WTC11 (cell line): Measurements from ENCODE around the gene LSP1. TPM values are rescaled to one million over a fixed set of nuclear protein-coding genes. Genes with fewer than 3 reads are reported as not detected.

ENCODE experiments used
- ATAC-seq: fragments of 200-7000 bp; cut with Tn5 transposase; 2 replicates; pipeline ENCODE4 v1.10.0; 2021; ENCODE audit warnings: mild to moderate bottlenecking, moderate library complexity
- CTCF ChIA-PET: fragments of 300-600 bp; sonication (Branson Sonifier 250); formaldehyde crosslinking; loops from one replicate; lab custom pipeline; 2021; ENCODE audit warnings: antibody characterized with exemption; lab: Charles Lee
- POLR2A ChIA-PET: fragments of 350-600 bp; sonication (Branson Sonifier 250); formaldehyde crosslinking; loops from one replicate; lab custom pipeline; 2021; ENCODE audit warnings: antibody characterized with exemption; lab: Charles Lee
- DNase-seq: peaks from one replicate; pipeline ENCODE4 v3.0.0; 2021; ENCODE audit warnings: low spot score
- H3K27ac Mint-ChIP-seq: 2 replicates; pipeline ENCODE4 v1.8.0; 2021; ENCODE audit warnings: mixed read lengths
- H3K27me3 Mint-ChIP-seq: 2 replicates; pipeline ENCODE4 v1.8.0; 2021; ENCODE audit warnings: low read depth, mild to moderate bottlenecking, moderate library complexity, mixed read lengths
- H3K36me3 Mint-ChIP-seq: 2 replicates; pipeline ENCODE4 v1.8.0; 2021; ENCODE audit warnings: mixed read lengths
- H3K4me1 Mint-ChIP-seq: 2 replicates; pipeline ENCODE4 v1.8.0; 2022; ENCODE audit warnings: mixed read lengths
- H3K4me3 Mint-ChIP-seq: 2 replicates; pipeline ENCODE4 v1.8.0; 2021; ENCODE audit warnings: mild to moderate bottlenecking, moderate library complexity, mixed read lengths
- H3K9me3 Mint-ChIP-seq: 2 replicates; pipeline ENCODE4 v1.8.0; 2021; ENCODE audit warnings: mixed read lengths
- AFF4 ChIP-seq: sonication (generic); formaldehyde crosslinking; IDR thresholded peaks from 2 replicates; pipeline ENCODE4 v1.8.1; 2023; ENCODE audit warnings: mild to moderate bottlenecking, missing genetic modification reagents, borderline replicate concordance
- AR ChIP-seq: fragments of 250-450 bp; sonication (Bioruptor Pico); IDR thresholded peaks from 2 replicates; pipeline ENCODE4 v1.9.0; 2021; ENCODE audit warnings: mild to moderate bottlenecking
- ATF2 ChIP-seq: sonication (generic); formaldehyde crosslinking; IDR thresholded peaks from 2 replicates; pipeline ENCODE4 v1.8.1; 2022; ENCODE audit warnings: low read depth, missing genetic modification reagents, borderline replicate concordance
- CREB1 ChIP-seq: sonication (generic); formaldehyde crosslinking; IDR thresholded peaks from 2 replicates; pipeline ENCODE4 v1.8.0; 2023; ENCODE audit warnings: mild to moderate bottlenecking, missing genetic modification reagents
- ESRRA ChIP-seq: sonication (generic); formaldehyde crosslinking; IDR thresholded peaks from 2 replicates; pipeline ENCODE4 v1.8.1; 2022; ENCODE audit warnings: mild to moderate bottlenecking, missing genetic modification reagents, borderline replicate concordance
- ETV6 ChIP-seq: sonication (generic); formaldehyde crosslinking; IDR thresholded peaks from 2 replicates; pipeline ENCODE4 v1.8.1; 2022; ENCODE audit warnings: mild to moderate bottlenecking, missing genetic modification reagents
- FOXP4 ChIP-seq: sonication (generic); formaldehyde crosslinking; IDR thresholded peaks from 2 replicates; pipeline ENCODE4 v1.8.0; 2022; ENCODE audit warnings: mild to moderate bottlenecking, missing genetic modification reagents
- GTF2I ChIP-seq: fragments of 250-450 bp; sonication (Bioruptor Pico); conservative IDR thresholded peaks from 2 replicates; pipeline ENCODE4 v1.4.0; 2021; ENCODE audit warnings: mild to moderate bottlenecking
- JUN ChIP-seq: sonication (generic); formaldehyde crosslinking; IDR thresholded peaks from 2 replicates; pipeline ENCODE4 v1.8.0; 2023; ENCODE audit warnings: mild to moderate bottlenecking, missing genetic modification reagents
- KAT7 ChIP-seq: sonication (generic); formaldehyde crosslinking; IDR thresholded peaks from 2 replicates; pipeline ENCODE4 v1.8.1; 2023; ENCODE audit warnings: missing genetic modification reagents, mild to moderate bottlenecking, borderline replicate concordance
- SP1 ChIP-seq: sonication (generic); formaldehyde crosslinking; conservative IDR thresholded peaks from 2 replicates; pipeline ENCODE4 v1.8.1; 2022; ENCODE audit warnings: missing genetic modification reagents
- USF1 ChIP-seq: sonication (generic); formaldehyde crosslinking; IDR thresholded peaks from 2 replicates; pipeline ENCODE4 v1.8.0; 2022; ENCODE audit warnings: mild to moderate bottlenecking, missing genetic modification reagents
- ZNF121 ChIP-seq: sonication (generic); formaldehyde crosslinking; IDR thresholded peaks from 2 replicates; pipeline ENCODE4 v1.8.0; 2023; ENCODE audit warnings: missing genetic modification reagents
- ZNF263 ChIP-seq: sonication (generic); formaldehyde crosslinking; IDR thresholded peaks from 2 replicates; pipeline ENCODE4 v1.8.1; 2022; ENCODE audit warnings: low read depth, mild to moderate bottlenecking, moderate library complexity, missing genetic modification reagents
- ZNF416 ChIP-seq: fragments of 250-450 bp; sonication (Bioruptor Pico); IDR thresholded peaks from 2 replicates; pipeline ENCODE4 v1.9.0; 2021; ENCODE audit warnings: mild to moderate bottlenecking, inconsistent platforms
- ZNF423 ChIP-seq: fragments of 250-450 bp; sonication (Bioruptor Pico); IDR thresholded peaks from 2 replicates; pipeline ENCODE4 v2.1.2; 2022; ENCODE audit warnings: mild to moderate bottlenecking, moderate library complexity
- ZNF671 ChIP-seq: fragments of 250-450 bp; sonication (Bioruptor Pico); IDR thresholded peaks from 2 replicates; pipeline ENCODE4 v1.8.0; 2021; ENCODE audit warnings: mild to moderate bottlenecking
- total RNA-seq: library from RNA; stranded (reverse); gene quantifications from 3 replicates; pipeline ENCODE4 v1.2.3, GENCODE V29; 2021
- TF ChIP-seq, protein P1 (sequence below): fragments of 250-450 bp; sonication (Bioruptor Pico); IDR thresholded peaks from 2 replicates; pipeline ENCODE4 v1.9.0; 2021; ENCODE audit warnings: mild to moderate bottlenecking
- TF ChIP-seq, protein P2 (sequence below): sonication (generic); formaldehyde crosslinking; IDR thresholded peaks from 2 replicates; pipeline ENCODE4 v1.8.0; 2022; ENCODE audit warnings: mild to moderate bottlenecking, missing genetic modification reagents

Gene LSP1
- total RNA-seq, 1 experiment from 2014 or later = 0.77 TPM

- ChIA-PET CTCF (interaction anchor here (0.6 to 2.2 kb wide), 11 partner anchors 7 to 387 kb away, joined by 3 to 9 read pairs (median 4); no protein-coding TSS in a partner anchor), POLR2A (no interaction called here)
- Mint-ChIP-seq H3K4me1 (no peaks in the 10 kb centered on the region), H3K4me3 (no peak overlapping the region), H3K9me3 (no peaks in the 10 kb centered on the region), H3K27ac (no peak overlapping the region), H3K27me3 (no peaks in the 10 kb centered on the region), H3K36me3 (no peaks in the 10 kb centered on the region)
- TF ChIP-seq ZNF121 (CRISPR knock-in tag) (no peak), ZNF416 (CRISPR knock-in tag) (no peak), KAT7 (CRISPR knock-in tag) (no peak), ZNF671 (CRISPR knock-in tag) (no peak), ATF2 (CRISPR knock-in tag) (no peak), FOXP4 (CRISPR knock-in tag) (no peak), AR (no peak), USF1 (no peak), JUN (CRISPR knock-in tag) (no peak), CREB1 (CRISPR knock-in tag) (no peak), ZNF423 (CRISPR knock-in tag) (no peak), GTF2I (CRISPR knock-in tag) (no peak), AFF4 (CRISPR knock-in tag) (no peak), ESRRA (no peak), SP1 (CRISPR knock-in tag) (no peak), ZNF263 (CRISPR knock-in tag) (no peak), ETV6 (no peak)
- TF ChIP-seq, protein P1, sequence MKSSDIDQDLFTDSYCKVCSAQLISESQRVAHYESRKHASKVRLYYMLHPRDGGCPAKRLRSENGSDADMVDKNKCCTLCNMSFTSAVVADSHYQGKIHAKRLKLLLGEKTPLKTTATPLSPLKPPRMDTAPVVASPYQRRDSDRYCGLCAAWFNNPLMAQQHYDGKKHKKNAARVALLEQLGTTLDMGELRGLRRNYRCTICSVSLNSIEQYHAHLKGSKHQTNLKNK (CRISPR knock-in tag) = no peak
- TF ChIP-seq, protein P2, sequence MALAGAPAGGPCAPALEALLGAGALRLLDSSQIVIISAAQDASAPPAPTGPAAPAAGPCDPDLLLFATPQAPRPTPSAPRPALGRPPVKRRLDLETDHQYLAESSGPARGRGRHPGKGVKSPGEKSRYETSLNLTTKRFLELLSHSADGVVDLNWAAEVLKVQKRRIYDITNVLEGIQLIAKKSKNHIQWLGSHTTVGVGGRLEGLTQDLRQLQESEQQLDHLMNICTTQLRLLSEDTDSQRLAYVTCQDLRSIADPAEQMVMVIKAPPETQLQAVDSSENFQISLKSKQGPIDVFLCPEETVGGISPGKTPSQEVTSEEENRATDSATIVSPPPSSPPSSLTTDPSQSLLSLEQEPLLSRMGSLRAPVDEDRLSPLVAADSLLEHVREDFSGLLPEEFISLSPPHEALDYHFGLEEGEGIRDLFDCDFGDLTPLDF (CRISPR knock-in tag) = no peak
- ATAC-seq = no peak
- no peak for DNase-seq
Measured at GRCh38 chr11:1839924-1840779, 12.7 kb upstream of the LSP1 start.
